Upper lobe of left lung (tissue), 4 donors: ENCODE data around the gene SAMD4A.

Experiments used
- EP300 ChIP-seq, 4 donors: sonication (generic); formaldehyde crosslinking; IDR thresholded peaks; one replicate each; pipeline ENCODE4 v1.5.1; 2017; ENCODE audit warnings: antibody characterized with exemption in 4 of 4, control low read depth in 2 of 4
- POLR2A ChIP-seq, 4 donors: fragments of 450-650 bp; IDR thresholded peaks; one replicate each; pipeline ENCODE4 v1.5.1; 2016 to 2017; ENCODE audit warnings: antibody characterized with exemption in 4 of 4, mild to moderate bottlenecking in 2 of 4
- TF ChIP-seq, protein P1 (sequence below), 6 experiments: fragments of 450-650 bp in 4 of 6; fragments of 200-600 bp in 2 of 6; sonication (generic) in 2 of 6; IDR thresholded peaks; one replicate each; pipeline ENCODE4 v1.5.1; 2016 to 2019; ENCODE audit warnings: antibody characterized with exemption in 6 of 6

GRCh38 chr14:54708161-54708560, 141.2 kb downstream of the SAMD4A start:
- TF ChIP-seq, protein P1, sequence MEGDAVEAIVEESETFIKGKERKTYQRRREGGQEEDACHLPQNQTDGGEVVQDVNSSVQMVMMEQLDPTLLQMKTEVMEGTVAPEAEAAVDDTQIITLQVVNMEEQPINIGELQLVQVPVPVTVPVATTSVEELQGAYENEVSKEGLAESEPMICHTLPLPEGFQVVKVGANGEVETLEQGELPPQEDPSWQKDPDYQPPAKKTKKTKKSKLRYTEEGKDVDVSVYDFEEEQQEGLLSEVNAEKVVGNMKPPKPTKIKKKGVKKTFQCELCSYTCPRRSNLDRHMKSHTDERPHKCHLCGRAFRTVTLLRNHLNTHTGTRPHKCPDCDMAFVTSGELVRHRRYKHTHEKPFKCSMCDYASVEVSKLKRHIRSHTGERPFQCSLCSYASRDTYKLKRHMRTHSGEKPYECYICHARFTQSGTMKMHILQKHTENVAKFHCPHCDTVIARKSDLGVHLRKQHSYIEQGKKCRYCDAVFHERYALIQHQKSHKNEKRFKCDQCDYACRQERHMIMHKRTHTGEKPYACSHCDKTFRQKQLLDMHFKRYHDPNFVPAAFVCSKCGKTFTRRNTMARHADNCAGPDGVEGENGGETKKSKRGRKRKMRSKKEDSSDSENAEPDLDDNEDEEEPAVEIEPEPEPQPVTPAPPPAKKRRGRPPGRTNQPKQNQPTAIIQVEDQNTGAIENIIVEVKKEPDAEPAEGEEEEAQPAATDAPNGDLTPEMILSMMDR (IDR thresholded peaks at IDR 0.05) = no peak
- TF ChIP-seq EP300 (IDR thresholded peaks at IDR 0.05) (no peak), POLR2A (IDR thresholded peaks at IDR 0.05) (no peak)
